Fibroblast of lung (primary cell): ENCODE data around the gene RMND5A. TPM values are rescaled to one million over a fixed set of nuclear protein-coding genes. Genes with fewer than 3 reads are reported as not detected.

Source experiments
- DNase-seq, 2 donors: peaks; one replicate each; pipeline versions ENCODE4 v3.0.0 to v3.0.0-alpha.2; 2010; ENCODE audit warnings: low read depth in 2 of 2
- H2AFZ ChIP-seq: 2 replicates; pipeline ENCODE4 v1.5.1; 2012; ENCODE audit warnings: low read length, control low read depth, inconsistent platforms
- H3K27ac ChIP-seq: 2 replicates; pipeline ENCODE4 v1.5.1; 2011; ENCODE audit warnings: low read length, control low read depth; ENCODE audit not compliant: insufficient read depth
- H3K27me3 ChIP-seq: 2 replicates; pipeline ENCODE4 v1.5.1; 2011; ENCODE audit warnings: mild to moderate bottlenecking, low read length; ENCODE audit not compliant: control insufficient read depth, insufficient read depth
- H3K36me3 ChIP-seq: 2 replicates; pipeline ENCODE4 v1.5.1; 2011; ENCODE audit warnings: low read length; ENCODE audit not compliant: control insufficient read depth, insufficient read depth
- H3K4me1 ChIP-seq: 2 replicates; pipeline ENCODE4 v1.5.1; 2011; ENCODE audit warnings: low read length; ENCODE audit not compliant: control insufficient read depth, insufficient read depth; ENCODE audit errors: extremely low read depth
- H3K4me2 ChIP-seq: 2 replicates; pipeline ENCODE4 v1.5.1; 2011; ENCODE audit warnings: low read length, control low read depth; ENCODE audit not compliant: insufficient read depth; ENCODE audit errors: extremely low read depth
- H3K4me3 ChIP-seq, 4 experiments: fragments of 200-600 bp in 1 of 4; sonication (generic) in 1 of 4; replicated peaks in 1 of 4; 2 replicates each; pipeline ENCODE4 v1.5.1; 2011 to 2016; ENCODE audit warnings: low read length in 4 of 4, low read depth in 3 of 4, mild to moderate bottlenecking in 3 of 4, control low read depth in 2 of 4, inconsistent platforms in 1 of 4, mixed read lengths in 1 of 4; ENCODE audit not compliant: insufficient read depth in 1 of 4; ENCODE audit errors: control extremely low read depth in 1 of 4
- H3K79me2 ChIP-seq: 2 replicates; pipeline ENCODE4 v1.5.1; 2012; ENCODE audit warnings: mild to moderate bottlenecking, low read length, inconsistent platforms; ENCODE audit not compliant: control insufficient read depth, insufficient read depth
- H3K9ac ChIP-seq: 2 replicates; pipeline ENCODE4 v1.5.1; 2011; ENCODE audit warnings: mild to moderate bottlenecking, low read length, control low read depth; ENCODE audit not compliant: insufficient read depth
- H3K9me3 ChIP-seq: 2 replicates; pipeline ENCODE4 v1.5.1; 2012; ENCODE audit warnings: low read depth, low read length; ENCODE audit not compliant: control insufficient read depth, insufficient read depth
- H4K20me1 ChIP-seq: 2 replicates; pipeline ENCODE4 v1.5.1; 2011; ENCODE audit warnings: low read length; ENCODE audit not compliant: control insufficient read depth, insufficient read depth; ENCODE audit errors: extremely low read depth
- CTCF ChIP-seq, 2 donors: IDR thresholded peaks in 1 of 2; conservative IDR thresholded peaks in 1 of 2; 1 replicate in 1 of 2; 2 replicates in 1 of 2; pipeline ENCODE4 v1.5.1; 2011 to 2012; ENCODE audit warnings: low read length in 2 of 2, control low read depth in 1 of 2, inconsistent platforms in 1 of 2, low read depth in 1 of 2, mild to moderate bottlenecking in 1 of 2
- EZH2 ChIP-seq: IDR thresholded peaks from 2 replicates; pipeline ENCODE4 v1.5.1; 2012; ENCODE audit warnings: low read length, control low read depth, mild to moderate bottlenecking; ENCODE audit errors: missing control alignments
- polyA plus RNA-seq, 2 donors: library from polyadenylated mRNA; depleted of rRNA in 1 of 2; stranded (reverse) in 1 of 2; unstranded in 1 of 2; fragments of >200 nt; gene quantifications; 2 replicates each; pipeline ENCODE4 v1.2.1, GENCODE V29; 2011 to 2012; ENCODE audit warnings: missing spikeins in 1 of 2
- total RNA-seq: library from RNA; depleted of rRNA; stranded (reverse); fragments of >200 nt; gene quantifications from 2 replicates; pipeline ENCODE4 v1.2.1, GENCODE V29; 2014

Gene RMND5A
- total and polyA plus RNA-seq, 2 donors (not counting 1 experiment from before 2014, with no cell fraction given): 7.5 to 17.3 TPM

GRCh38 chr2:86788881-86789686 lies 69.0 kb downstream of the RMND5A start:
- no peaks in the 10 kb centered on the region for H3K79me2 ChIP-seq
- no peak overlapping the region for H3K9ac ChIP-seq
- peaks cover 47% of the 10 kb centered on the region for H3K27me3 ChIP-seq
- no peaks in the 10 kb centered on the region for H4K20me1 ChIP-seq
- H3K9me3 ChIP-seq: no peaks in the 10 kb centered on the region
- peak; percentile 50 for TF ChIP-seq EZH2
- no peak for TF ChIP-seq CTCF (conservative IDR thresholded peaks at IDR 0.05 in 1 of 2, IDR thresholded peaks at IDR 0.05 in 1 of 2; ENCODE audit: low read depth in 1 of 2, low read length in 2 of 2)
- H2AFZ ChIP-seq: no peak overlapping the region
- peak overlapping the region in 1 of 4 experiments; percentile 4 for H3K4me3 ChIP-seq
- DNase-seq: no peak
- H3K27ac ChIP-seq: no peak overlapping the region
- H3K36me3 ChIP-seq: no peaks in the 10 kb centered on the region
- peak overlapping the region; percentile 23 for H3K4me2 ChIP-seq
- H3K4me1 ChIP-seq: no peaks in the 10 kb centered on the region

- H3K4me2 ChIP-seq: no peak overlapping the region
- H2AFZ ChIP-seq: no peak overlapping the region
- TF ChIP-seq EZH2 (no peak), CTCF (conservative IDR thresholded peaks at IDR 0.05 in 1 of 2, IDR thresholded peaks at IDR 0.05 in 1 of 2; ENCODE audit: low read depth in 1 of 2, low read length in 2 of 2) (no peak)
- peaks cover 52% of the 10 kb centered on the region for H3K27me3 ChIP-seq
- no peaks in the 10 kb centered on the region for H3K79me2 ChIP-seq
- no peaks in the 10 kb centered on the region for H4K20me1 ChIP-seq
- no peaks in the 10 kb centered on the region for H3K9me3 ChIP-seq
- no peak for DNase-seq
- no peak overlapping the region for H3K9ac ChIP-seq
- H3K4me1 ChIP-seq: no peaks in the 10 kb centered on the region
- H3K36me3 ChIP-seq: no peaks in the 10 kb centered on the region
- H3K4me3 ChIP-seq: no peak overlapping the region
- no peak overlapping the region for H3K27ac ChIP-seq
Measured at GRCh38 chr2:86789687-86790133, 69.6 kb downstream of the RMND5A start.

GRCh38 chr2:86790134-86790675 lies 70.1 kb downstream of the RMND5A start:
- H4K20me1 ChIP-seq: no peaks in the 10 kb centered on the region
- no peak for DNase-seq
- H3K4me2 ChIP-seq: no peak overlapping the region
- no peaks in the 10 kb centered on the region for H3K9me3 ChIP-seq
- no peaks in the 10 kb centered on the region for H3K4me1 ChIP-seq
- no peak overlapping the region for H2AFZ ChIP-seq
- no peaks in the 10 kb centered on the region for H3K79me2 ChIP-seq
- TF ChIP-seq EZH2 (peak; percentile 98), CTCF (conservative IDR thresholded peaks at IDR 0.05 in 1 of 2, IDR thresholded peaks at IDR 0.05 in 1 of 2; ENCODE audit: low read depth in 1 of 2, low read length in 2 of 2) (no peak)
- no peak overlapping the region for H3K9ac ChIP-seq
- no peak overlapping the region for H3K4me3 ChIP-seq
- H3K27me3 ChIP-seq: peaks cover 52% of the 10 kb centered on the region
- no peaks in the 10 kb centered on the region for H3K36me3 ChIP-seq
- no peak overlapping the region for H3K27ac ChIP-seq
